Activated gamma-delta T cell (primary cell): ENCODE data around the gene DNMT3L.
"Not testable (repeated sequence)": the region's sequence is repeated elsewhere in the genome, so short reads cannot be mapped to it uniquely, and the experiment has no call there.

Source experiments
- DNase-seq: peaks from one replicate; lab custom pipeline; 2025; lab: John Stamatoyannopoulos, UW

DNMT3L gene

DNA sequence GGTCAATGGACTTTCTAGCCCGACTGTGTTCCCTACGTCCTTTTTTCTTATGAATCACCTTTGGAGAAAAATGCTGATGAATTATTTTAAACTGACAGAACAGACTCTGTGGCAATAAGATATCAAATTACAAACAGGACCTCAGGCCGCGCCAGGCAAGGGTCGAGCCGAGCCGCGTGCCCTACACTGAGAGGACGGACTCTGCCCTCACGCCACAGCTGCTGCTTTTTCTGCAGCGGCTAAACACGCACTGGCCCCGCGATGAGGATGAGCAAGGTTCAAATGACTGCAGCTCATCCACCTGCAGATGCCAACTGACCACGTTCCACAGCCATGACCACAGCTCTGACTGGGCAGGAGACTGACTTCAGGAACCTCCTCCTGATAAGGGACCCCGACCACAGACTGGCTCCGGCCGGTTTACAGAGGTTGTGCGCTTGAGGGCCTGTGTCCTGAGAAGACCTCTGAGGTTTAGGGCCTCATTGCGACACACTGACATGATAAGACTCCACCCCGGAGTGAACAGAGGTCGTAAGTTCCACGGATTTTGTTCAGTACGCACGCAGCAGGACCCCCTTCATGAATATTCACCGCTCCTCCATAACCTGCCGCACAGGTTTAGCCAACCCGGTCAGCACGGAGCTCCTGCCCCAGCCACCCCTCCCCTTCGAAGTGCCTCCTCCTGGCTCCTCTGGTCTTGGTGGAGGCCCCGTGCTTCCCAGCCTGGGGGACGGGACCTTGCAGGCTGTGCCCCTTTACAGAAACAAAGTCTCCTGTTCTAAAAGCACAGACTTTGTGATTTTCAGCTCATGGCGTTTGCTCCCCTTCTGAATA is 12.3 kb downstream of the DNMT3L start:
- not testable (repeated sequence) for DNase-seq

DNA sequence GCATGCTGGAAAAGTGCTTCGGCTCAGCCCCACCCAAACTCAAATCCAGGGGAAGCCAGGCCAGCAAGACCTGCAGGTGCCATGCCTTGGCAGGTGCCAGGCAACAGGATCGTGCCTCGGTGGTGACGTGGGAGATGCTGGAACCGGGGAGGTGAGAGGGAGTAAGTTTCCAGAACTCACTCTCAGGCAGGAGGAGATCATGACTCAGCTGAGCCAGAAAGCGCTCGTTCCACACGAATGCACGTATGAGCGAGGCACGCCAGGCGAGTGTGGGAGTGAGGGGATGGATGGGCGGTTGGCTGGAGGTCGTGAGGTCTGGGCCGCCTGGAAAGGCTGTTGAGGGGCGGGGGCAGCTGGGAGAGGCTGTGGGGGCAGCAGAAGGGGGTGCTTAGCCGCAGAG is 13.8 kb downstream of the DNMT3L start:
- not testable (repeated sequence) for DNase-seq

DNA sequence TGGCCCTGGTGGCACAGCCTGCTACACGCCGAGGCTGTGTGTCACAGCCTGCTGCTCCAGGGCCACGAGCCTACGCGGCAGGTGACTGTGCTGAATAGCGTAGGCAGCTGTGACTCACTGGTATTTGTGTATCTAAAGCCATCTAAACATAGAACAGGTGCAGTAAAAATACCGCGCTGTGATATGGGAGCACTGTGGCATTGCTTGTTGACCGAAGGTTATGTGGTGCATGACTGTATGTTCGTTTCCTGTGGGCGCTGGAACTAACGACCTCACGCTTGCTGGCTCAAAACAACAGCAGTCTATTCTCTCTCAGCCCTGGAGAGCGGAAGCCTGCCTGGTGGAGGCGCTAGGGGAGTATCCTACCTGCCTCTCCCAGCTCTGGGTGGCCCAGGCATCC is 17.7 kb downstream of the DNMT3L start:
- not testable (repeated sequence) for DNase-seq

DNA sequence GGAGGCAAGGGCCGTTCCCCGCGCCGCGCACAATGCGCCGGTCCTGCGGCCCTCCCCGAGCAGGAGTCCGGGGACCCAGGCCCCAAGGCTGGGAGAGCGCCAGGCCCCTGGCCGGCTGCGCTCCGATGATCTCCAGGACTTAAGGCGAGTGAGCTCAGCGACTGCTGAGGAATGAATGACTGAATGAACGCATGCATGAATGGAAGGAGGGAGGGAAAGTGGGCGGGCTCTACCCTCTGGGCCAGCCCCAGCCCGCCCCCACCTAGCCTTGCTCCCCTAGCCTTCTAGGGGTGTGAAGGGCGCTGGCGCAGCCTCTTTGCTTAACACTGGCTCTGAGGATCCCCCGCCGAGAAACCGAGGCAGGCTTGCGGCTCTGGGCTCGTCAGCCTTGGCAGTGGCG is 20.4 kb downstream of the DNMT3L start:
- DNase-seq = not testable (repeated sequence)

DNA sequence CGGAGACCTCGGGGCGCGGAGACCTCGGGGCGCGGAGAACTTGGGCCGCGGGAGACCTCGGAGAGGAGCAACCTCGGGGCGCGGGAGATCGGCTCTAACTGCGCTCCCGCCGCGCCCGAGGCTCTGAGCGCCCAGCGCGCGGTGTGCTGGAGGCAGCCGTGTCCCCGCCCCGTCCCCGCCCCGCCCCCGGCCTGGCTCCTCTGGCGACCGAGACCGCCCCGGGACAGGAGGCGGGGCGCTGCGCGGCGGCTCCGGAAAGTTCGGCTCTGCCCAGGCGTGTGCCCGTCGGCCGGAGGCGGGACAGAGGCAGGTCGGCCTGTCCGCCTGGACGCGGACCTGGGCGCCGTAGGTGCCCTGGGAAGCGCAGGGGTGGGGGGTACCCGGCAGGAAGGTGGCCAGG is 20.9 kb downstream of the DNMT3L start, which contains the start of gene ICOSLG:
Gene ICOSLG, minus strand, starts transcription at position 102 of the 400 bp plus-strand sequence. CDS start 126 bp downstream, outside the sequence.
- DNase-seq = not testable (repeated sequence)

DNA sequence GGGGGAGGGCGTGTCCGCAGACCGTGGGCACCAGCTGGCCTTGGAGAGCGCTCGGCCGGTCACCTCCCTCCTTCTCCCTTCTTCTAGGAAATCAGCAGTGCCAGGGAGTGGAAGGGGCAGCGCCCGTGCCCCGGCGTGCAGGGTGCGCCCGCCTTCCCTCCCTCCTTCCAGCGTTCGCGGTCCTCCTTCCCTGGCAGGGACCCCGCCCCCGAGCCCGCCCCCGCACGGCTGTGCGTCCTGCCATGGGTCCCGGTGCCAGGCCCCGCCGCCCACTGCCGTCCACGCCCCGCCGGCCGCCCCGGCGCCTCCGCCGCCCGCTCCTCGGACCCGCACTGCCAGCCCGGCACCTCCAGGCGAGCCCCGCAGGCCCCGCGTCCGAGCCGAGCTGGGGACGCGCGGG is 21.3 kb downstream of the DNMT3L start:
- not testable (repeated sequence) for DNase-seq

DNA sequence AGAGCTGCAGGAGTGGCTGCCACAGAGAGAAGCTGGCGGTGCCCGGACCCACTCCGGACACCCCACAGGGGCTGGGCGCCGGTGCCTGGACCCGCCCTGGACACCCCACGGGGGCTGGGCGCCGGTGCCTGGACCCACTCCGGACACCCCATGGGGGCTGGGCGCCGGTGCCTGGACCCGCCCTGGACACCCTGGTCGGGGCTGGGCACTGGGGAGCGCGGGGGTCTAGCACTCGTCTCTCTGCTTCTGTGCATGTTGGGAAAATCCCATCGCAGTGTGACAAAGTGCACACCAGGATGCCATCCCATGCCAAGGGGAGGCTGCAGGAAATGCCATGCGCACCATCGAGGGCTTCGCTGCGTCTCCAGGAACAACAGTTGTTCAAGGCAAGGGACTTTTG is 32.1 kb downstream of the DNMT3L start:
- DNase-seq = not testable (repeated sequence)

DNA sequence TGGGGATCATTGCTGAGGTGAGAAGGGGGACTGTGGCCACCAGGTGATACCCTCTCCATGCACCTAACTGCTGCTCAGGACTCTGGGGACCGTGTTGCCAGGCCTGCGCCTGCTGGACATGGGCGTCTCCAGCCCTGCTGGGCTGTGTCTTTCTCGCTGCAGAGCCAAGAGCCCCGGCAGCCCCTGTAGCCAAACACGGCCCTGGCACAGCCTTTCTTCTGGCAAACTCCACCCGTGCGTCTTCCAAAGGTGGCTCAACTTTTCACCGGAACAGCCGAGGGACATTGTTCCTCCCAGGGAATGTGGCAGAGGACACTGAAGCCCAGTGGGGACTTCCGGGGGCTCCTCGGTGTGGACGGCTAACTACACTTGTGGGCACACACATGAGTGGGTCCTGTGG is 33.6 kb downstream of the DNMT3L start:
- not testable (repeated sequence) for DNase-seq

DNA sequence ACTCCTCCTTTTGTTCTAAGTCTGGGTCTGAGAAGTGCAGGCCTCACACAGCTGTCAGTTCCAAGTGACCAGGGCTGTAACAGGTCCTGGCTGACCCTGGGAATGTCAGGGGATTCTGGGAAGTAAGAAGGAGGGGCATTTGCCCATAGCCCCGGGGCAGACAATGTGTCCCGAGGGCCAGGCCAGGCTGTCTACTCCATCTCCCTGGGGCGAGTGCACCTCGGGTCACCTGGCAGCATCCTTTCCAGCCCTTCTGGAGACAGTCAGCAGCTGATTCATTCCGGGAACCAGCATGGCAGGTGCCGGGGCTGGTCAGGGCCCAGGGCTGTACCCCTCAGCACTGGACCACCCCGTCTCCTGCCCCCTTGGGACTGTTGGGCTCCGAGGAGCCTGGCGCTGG is 34.1 kb downstream of the DNMT3L start:
- DNase-seq = not testable (repeated sequence)

DNA sequence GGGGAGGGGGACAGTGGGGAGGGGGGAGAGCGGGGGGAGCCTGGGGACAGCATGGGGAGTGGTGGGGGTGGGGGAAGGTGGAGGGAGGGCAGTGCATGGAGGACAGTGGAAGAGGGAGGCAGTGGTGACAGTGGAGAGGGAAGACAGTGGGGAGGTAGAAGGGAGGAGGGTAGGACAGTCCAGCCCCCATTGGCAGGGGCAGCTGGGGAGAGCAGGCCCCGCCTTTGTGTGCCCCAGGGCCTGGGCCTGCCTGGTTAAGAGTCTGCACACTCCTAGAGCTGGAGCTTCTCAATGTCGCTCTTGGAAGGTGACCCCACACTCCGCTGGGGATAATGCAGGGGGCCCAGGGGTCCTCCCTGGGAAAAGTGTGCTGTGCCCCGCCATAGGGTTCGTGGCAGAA is 36.1 kb downstream of the DNMT3L start:
- DNase-seq = not testable (repeated sequence)

DNA sequence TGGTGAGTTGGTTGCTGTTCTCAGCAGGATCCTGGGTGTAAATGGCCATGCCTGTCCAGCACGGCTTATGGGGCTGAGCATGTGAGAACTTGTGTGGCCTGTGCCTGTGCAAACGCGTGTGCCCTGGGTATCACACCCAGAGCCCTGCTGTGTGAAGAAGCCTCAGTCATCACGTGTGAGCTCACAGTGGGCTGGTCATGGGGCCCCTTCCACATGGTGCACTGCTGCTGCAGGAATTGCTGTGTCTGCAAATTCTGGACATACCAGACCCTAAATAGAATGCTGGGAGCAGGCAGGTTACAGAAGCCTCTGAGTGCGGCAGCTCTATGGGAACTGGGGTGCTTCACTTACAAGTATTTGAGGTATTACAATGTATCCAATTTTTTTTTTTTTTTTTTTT is 38.4 kb downstream of the DNMT3L start:
- not testable (repeated sequence) for DNase-seq

DNA sequence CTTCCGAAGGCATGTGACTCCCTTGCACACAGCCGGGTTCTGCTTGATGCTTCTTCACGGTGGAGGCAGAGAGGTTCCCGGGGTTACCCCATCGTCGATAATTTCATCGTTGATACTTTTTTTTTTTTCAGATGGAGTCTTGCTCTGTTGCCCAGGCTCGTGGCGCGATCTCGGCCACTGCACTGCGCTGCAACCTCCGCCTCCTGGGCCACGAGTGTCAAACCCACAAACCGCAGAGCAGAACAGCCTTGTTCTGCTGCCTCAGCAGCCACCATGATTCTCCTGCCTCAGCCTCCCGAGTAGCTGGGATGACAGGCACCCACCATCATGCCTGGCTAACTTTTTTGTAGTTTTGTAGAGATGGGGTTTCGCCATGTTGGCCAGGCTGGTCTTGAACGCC is 41.0 kb downstream of the DNMT3L start:
- DNase-seq = not testable (repeated sequence)

DNA sequence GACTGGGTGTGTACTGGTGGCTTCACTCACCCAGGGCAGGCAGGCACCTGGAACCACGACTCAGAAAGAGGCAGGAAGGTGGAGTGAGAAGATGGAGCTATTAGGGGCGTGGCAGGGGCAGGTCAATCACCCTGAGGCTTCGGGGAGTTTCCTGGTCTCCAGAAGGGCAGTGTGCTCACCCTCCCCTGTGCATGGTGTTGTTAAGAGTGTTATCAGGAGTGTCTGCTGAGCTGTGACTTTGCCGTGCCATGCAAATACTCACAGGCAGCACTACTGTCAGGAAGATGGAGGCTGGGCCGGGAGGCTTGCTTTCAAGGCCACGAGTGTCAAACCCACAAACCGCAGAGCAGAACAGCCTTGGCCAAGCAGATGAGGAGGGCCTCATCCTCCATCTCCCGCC is 43.2 kb downstream of the DNMT3L start:
- DNase-seq = not testable (repeated sequence)

DNA sequence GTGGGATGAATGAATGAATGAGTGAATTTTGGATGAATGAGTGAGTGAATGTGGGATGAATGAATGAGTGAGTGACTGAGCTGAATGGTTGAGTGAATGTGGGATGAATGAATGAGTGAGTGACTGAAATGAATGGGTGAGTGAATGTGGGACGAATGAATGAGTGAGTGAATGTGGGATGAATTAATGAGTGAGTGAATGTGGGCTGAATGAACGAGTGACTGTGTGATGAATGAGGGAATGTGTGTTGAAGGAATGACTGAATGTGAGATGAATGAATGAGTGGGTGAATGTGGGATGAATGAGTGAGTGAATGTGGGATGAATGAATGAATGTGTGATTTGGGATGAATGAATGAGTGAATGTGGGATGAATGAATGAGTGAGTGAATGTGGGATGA is 49.7 kb downstream of the DNMT3L start:
- not testable (repeated sequence) for DNase-seq

DNA sequence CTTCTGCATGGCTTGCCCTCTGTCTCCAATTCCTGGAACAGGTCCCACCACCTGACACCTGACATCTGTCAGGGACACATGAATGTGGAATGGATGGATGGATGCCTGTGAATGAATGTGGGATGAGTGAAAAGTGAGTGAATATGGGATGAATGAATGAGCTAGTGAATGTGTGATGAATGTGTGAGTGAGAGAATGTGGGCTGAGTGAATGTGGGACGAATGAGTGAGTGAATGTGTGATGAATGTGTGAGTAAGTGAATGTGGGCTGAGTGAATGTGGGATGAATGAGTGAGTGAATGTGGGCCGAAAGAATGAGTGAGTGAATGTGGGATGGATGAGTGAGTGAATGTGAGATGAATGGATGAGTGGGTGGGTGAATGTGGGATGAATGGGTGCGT is 50.1 kb downstream of the DNMT3L start:
- not testable (repeated sequence) for DNase-seq

DNA sequence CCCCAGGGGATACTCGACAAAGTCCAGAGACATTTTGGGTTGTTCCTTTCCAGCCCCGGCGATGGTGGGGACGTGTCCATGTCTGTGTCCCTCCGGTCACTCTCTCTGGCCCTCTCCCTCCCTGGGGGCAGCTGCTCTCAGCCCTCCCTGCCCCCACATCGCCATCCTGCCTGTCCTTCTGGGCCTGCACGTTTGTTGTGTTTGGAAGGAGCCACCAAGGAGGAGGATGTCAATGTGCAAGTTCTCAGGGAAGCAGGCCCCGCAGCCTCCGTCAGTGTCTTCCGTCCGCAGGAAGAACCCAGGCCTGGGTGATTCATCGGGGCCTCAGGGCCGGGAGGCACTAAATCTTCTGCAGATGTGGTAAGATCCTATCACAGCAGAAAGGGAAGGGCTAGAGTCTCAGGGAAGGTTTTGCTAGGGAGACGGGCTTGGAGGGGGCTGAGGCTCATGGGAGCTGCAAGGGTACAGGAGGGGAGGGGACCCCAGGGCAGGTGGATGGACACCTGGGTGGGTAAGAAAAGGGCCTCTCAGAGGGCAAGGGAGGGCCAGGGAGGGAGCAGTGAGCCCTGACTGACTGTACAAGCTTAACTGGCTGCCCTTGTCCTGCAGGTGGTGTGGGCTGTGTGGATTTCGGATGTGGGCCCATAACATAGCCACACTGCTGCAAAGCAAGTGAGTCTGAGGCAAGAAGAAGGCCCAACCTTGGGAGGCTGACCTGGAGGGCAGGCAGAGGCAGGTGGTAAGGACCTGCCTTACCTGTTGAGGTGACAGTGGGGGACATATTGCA is 53.6 kb downstream of the DNMT3L start:
- DNase-seq = not testable (repeated sequence)

DNA sequence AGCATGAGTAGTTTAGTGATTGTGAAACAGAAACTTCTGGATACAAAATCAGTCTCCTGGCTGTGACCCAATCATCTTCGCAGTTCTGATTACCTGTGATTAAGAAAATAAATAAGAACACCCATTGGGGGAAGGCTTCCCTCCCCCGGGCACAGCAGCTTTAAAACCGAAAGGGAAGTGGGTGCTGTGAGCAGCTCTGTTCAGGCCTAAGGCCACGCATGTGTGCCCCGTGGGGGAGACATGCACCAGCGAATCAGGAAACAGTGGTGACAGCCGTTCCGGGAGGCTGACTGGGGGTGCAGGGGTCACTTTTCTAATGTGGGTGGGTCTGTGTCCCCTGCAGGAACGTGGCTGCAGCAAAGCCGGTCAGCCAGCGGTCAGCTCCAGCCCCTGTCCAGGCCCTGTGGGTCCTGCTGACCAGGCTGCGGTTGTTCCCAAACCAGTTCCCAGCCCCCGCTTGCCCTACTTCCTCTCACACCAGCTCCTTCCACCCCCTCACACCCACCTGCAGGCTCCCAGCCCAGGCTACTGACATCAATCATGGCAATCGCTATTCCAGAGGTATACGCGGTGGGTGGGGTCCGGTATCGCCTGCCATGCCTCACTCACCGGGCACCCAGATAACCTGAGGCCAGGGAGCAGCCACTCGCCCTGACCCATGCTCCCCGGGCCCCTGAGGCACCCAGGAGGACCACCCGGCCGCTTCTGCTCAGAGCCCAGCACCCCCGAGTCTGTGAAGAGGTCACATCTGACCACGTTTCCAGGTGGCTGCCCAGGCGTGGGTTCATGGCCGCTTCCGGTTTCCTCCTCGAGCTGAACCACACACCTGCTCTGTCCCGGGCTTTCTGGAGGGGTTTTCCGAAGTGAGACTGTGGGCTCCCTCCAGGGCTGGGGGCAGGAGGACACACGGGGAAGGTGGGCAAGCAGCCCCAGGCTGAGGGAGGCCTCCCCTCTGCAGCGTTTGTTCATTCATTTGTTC is 54.7 kb downstream of the DNMT3L start:
- not testable (repeated sequence) for DNase-seq

DNA sequence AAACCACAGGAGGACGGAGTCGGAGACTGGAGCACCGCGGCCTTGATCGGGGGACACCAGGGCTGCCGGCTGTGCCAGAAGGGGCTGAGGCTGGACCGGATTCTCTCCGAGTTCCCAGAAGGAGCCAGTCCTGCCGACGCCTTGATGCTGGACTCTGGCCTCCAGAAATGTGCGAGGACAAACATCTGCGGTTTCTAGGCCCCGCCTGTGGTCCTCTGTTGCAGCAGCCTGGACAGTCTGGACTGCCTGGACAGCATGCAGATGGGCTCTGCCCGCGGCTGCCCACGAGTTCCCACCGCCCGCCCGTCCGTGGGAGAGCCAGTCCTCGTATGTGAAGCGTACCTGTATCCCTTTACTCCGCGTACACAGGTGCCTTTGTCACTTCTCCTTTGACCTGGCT is 55.5 kb downstream of the DNMT3L start:
- DNase-seq = not testable (repeated sequence)

DNA sequence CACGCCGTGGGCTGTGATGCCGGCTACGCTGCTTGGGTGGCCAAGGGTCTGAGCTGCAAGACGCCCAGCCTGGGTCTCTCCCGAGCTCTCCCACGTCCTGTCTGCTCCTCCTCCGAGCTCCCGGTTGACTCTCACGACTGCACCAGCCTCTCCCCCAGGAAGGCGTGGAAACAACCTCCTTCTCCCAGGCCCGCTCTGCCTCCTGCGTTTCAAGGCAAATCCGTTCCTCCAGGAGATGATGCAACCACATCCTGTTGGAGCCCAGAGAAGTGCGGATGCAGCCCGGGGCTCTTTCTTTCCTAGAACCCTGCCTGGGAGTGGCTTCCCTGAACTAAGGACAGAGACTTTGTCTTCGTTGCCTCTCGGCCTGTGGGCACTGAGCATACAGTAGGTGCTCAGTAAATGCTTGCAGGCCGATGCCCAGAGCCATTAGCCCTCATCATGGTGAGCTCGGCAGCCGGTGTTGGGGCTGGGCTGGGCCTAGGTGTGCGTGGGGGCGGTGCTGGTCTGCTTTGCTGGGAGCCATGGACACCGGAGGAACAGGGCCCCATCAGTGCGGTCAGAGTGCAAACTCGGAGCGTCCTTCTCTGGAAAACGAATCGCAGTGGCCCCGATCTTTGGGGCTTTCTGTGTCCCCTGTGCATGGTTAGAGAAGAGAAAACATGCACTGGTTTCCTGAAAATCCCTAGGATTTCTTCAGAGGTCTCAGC is 59.0 kb downstream of the DNMT3L start:
- DNase-seq = not testable (repeated sequence)

DNA sequence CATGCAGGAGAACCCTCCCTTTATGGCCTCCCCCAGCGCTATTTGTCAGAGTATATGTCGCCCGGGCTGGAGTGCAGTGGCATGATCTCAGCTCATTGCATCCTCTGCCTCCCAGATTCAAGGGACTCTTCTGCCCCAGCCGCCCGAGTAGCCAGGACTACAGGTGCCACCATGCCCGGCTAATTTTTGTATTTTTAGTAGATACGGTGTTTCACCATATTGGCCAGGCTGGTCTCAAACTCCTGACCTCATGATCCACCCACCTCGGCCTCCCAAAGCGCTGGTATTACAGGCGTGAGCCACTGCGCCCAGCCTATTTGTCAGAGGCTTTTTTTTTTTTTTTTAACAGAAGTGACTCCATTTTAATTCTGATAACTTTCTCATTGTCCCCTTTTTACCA is 61.7 kb downstream of the DNMT3L start:
- not testable (repeated sequence) for DNase-seq

DNA sequence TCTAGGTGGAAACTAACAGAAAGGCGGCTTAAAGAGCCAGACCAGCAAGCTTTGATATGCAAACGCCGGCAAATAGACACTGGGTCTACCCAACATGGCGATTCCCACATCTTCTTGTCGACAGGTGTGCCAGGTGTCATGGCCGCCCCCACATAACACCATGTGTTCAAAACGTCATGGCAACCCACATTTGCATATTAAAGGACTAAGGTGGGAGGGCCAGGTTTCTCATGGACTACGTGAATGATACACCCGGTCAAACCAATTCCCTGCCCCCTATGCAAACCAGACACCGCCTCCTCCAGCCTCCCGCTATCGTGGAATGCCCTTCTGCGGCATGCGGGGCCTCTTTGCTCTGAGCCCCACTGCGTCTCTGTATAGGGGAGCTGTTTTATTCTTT is 62.2 kb downstream of the DNMT3L start:
- DNase-seq = no peak
